Measurements from ENCODE around the gene CPVL.

Gene CPVL

GRCh38 chr7:29000717-29001076 is 145.6 kb downstream of the CPVL start:
- no peaks in the 10 kb centered on the region for H4K20me1 ChIP-seq (ENCODE audit: insufficient read depth, low read length)
- no peak overlapping the region for H3K9ac ChIP-seq (ENCODE audit: low read depth, low read length)
- no peak overlapping the region for H2AFZ ChIP-seq (ENCODE audit: low read depth, low read length)
- H3K27ac ChIP-seq (ENCODE audit: low read length): no peak overlapping the region
- H3K9me3 ChIP-seq (ENCODE audit: insufficient read depth, low read length, severe bottlenecking): no peaks in the 10 kb centered on the region
- H3K36me3 ChIP-seq (ENCODE audit: insufficient read depth, low read length): peaks cover 5% of the 10 kb centered on the region; the same call in 1 of the 2 replicates
- no peak for TF ChIP-seq EZH2 (IDR thresholded peaks at IDR 0.05; ENCODE audit: borderline replicate concordance, low read depth, low read length, severe bottlenecking)
- TF ChIP-seq CTCF (IDR thresholded peaks at IDR 0.05; ENCODE audit: borderline replicate concordance, extremely low read depth, low read length, poor library complexity, severe bottlenecking): no peak
- DNase-seq (no peak), ATAC-seq (ENCODE audit: insufficient read depth, low read depth) (no peak)
- H3K4me2 ChIP-seq (ENCODE audit: insufficient read depth, low read length): no peak overlapping the region
- H3K79me2 ChIP-seq (ENCODE audit: insufficient read depth, low read length): no peaks in the 10 kb centered on the region
- no peak overlapping the region for H3K4me3 ChIP-seq (ENCODE audit: low read depth in 1 of 2, low read length in 2 of 2)
- no peaks in the 10 kb centered on the region for H3K4me1 ChIP-seq (ENCODE audit: insufficient read depth, low read length)
- H3K27me3 ChIP-seq (ENCODE audit: insufficient read depth, low read length, poor library complexity): no peaks in the 10 kb centered on the region

- Histone ChIP-seq H3K4me2 (ENCODE audit: insufficient read depth, low read length) (no peak overlapping the region), H3K4me1 (ENCODE audit: insufficient read depth, low read length) (no peaks in the 10 kb centered on the region), H3K4me3 (ENCODE audit: low read depth in 1 of 2, low read length in 2 of 2) (no peak overlapping the region), H3K36me3 (ENCODE audit: insufficient read depth, low read length) (peaks cover 5% of the 10 kb centered on the region; the same call in 1 of the 2 replicates), H3K79me2 (ENCODE audit: insufficient read depth, low read length) (no peaks in the 10 kb centered on the region), H2AFZ (ENCODE audit: low read depth, low read length) (no peak overlapping the region), H3K9ac (ENCODE audit: low read depth, low read length) (no peak overlapping the region), H4K20me1 (ENCODE audit: insufficient read depth, low read length) (no peaks in the 10 kb centered on the region), H3K9me3 (ENCODE audit: insufficient read depth, low read length, severe bottlenecking) (no peaks in the 10 kb centered on the region), H3K27ac (ENCODE audit: low read length) (no peak overlapping the region), H3K27me3 (ENCODE audit: insufficient read depth, low read length, poor library complexity) (no peaks in the 10 kb centered on the region)
- TF ChIP-seq EZH2 (IDR thresholded peaks at IDR 0.05; ENCODE audit: borderline replicate concordance, low read depth, low read length, severe bottlenecking) (no peak), CTCF (IDR thresholded peaks at IDR 0.05; ENCODE audit: borderline replicate concordance, extremely low read depth, low read length, poor library complexity, severe bottlenecking) (no peak)
- no peak for ATAC-seq (ENCODE audit: insufficient read depth, low read depth)
- no peak for DNase-seq
Measured at GRCh38 chr7:28999895-29000716, 146.2 kb downstream of the CPVL start.

- peaks cover 5% of the 10 kb centered on the region; the same call in 1 of the 2 replicates for H3K36me3 ChIP-seq (ENCODE audit: insufficient read depth, low read length)
- no peak overlapping the region for H3K9ac ChIP-seq (ENCODE audit: low read depth, low read length)
- DNase-seq (no peak), ATAC-seq (ENCODE audit: insufficient read depth, low read depth) (no peak)
- H3K27ac ChIP-seq (ENCODE audit: low read length): no peak overlapping the region
- no peaks in the 10 kb centered on the region for H4K20me1 ChIP-seq (ENCODE audit: insufficient read depth, low read length)
- H3K4me2 ChIP-seq (ENCODE audit: insufficient read depth, low read length): no peak overlapping the region
- no peak for TF ChIP-seq EZH2 (IDR thresholded peaks at IDR 0.05; ENCODE audit: borderline replicate concordance, low read depth, low read length, severe bottlenecking)
- no peak for TF ChIP-seq CTCF (IDR thresholded peaks at IDR 0.05; ENCODE audit: borderline replicate concordance, extremely low read depth, low read length, poor library complexity, severe bottlenecking)
- H3K79me2 ChIP-seq (ENCODE audit: insufficient read depth, low read length): no peaks in the 10 kb centered on the region
- H3K27me3 ChIP-seq (ENCODE audit: insufficient read depth, low read length, poor library complexity): no peaks in the 10 kb centered on the region
- no peak overlapping the region for H2AFZ ChIP-seq (ENCODE audit: low read depth, low read length)
- no peaks in the 10 kb centered on the region for H3K4me1 ChIP-seq (ENCODE audit: insufficient read depth, low read length)
- no peak overlapping the region for H3K4me3 ChIP-seq (ENCODE audit: low read depth in 1 of 2, low read length in 2 of 2)
- H3K9me3 ChIP-seq (ENCODE audit: insufficient read depth, low read length, severe bottlenecking): no peaks in the 10 kb centered on the region
Measured at GRCh38 chr7:28999427-28999826, 146.9 kb downstream of the CPVL start.
